ENCODE data around the gene TARM1. TPM values are rescaled to one million over a fixed set of nuclear protein-coding genes. Genes with fewer than 3 reads are reported as not detected.

Gene TARM1
- total and polyA plus RNA-seq, 2 donors (not counting 1 experiment from before 2014, with no cell fraction given), result not detected

DNA sequence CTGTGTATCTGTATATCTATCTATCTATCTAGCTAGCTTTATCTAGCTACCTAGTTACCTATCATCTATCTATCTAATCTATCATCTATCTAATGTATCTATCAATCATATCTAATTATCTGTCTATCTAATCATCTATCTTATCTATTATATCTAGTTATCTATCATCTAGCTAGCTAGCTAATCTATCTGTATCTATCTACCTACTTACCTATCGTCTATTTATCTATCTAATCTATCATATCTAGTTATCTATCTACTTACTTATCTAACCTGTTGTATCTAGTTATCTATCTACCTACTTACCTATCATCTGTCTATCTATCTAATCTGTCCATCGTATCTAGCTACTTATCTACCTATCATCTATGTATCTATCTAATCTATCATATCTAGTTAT is 35.4 kb downstream of the TARM1 start:
- CTCF ChIA-PET, result interaction anchor here (0.6 kb wide), 1 partner anchor 11 kb away, joined by 3 read pairs; no protein-coding TSS in a partner anchor
- Histone ChIP-seq H3K9me3 (ENCODE audit: control extremely low read depth in 1 of 3, control insufficient read depth in 2 of 3, insufficient read depth in 1 of 3, low read length in 2 of 3) (peaks cover 0 to 9% (median 0%) of the 10 kb centered on the region in 3 donors), H2AFZ (ENCODE audit: insufficient read depth, low read depth, low read length, poor library complexity, severe bottlenecking) (no peak overlapping the region), H4K20me1 (ENCODE audit: control insufficient read depth, insufficient read depth, low read length, poor library complexity, severe bottlenecking) (no peaks in the 10 kb centered on the region), H3K4me1 (ENCODE audit: control insufficient read depth in 2 of 2, insufficient read depth in 2 of 2, low read length in 2 of 2) (no peaks in the 10 kb centered on the region), H3K27me3 (replicated peaks in 1 of 4; ENCODE audit: control extremely low read depth in 1 of 4, control insufficient read depth in 3 of 4, insufficient read depth in 4 of 4, low read length in 3 of 4) (peaks cover 0 to 3% (median 0%) of the 10 kb centered on the region in 4 experiments), H3K9ac (ENCODE audit: low read length) (no peak overlapping the region), H3K36me3 (replicated peaks in 1 of 2; ENCODE audit: control extremely low read depth in 1 of 2, control insufficient read depth in 1 of 2, extremely low read depth in 1 of 2, insufficient read depth in 2 of 2, low read length in 1 of 2) (no peaks in the 10 kb centered on the region), H3K79me2 (ENCODE audit: control insufficient read depth, insufficient read depth, low read length) (no peaks in the 10 kb centered on the region), H3K27ac (ENCODE audit: low read length in 2 of 2) (no peak overlapping the region), H3K4me3 (ENCODE audit: control extremely low read depth in 1 of 5, extremely low read depth in 1 of 5, insufficient read depth in 1 of 5, low read depth in 2 of 5, low read length in 4 of 5) (no peak overlapping the region), H3K4me2 (replicated peaks; ENCODE audit: low read depth, low read length, poor library complexity, severe bottlenecking) (no peak overlapping the region)
- TF ChIP-seq EZH2 (IDR thresholded peaks at IDR 0.05; ENCODE audit: borderline replicate concordance, insufficient read depth, low read depth, low read length, poor library complexity, severe bottlenecking), result no peak
- TF ChIP-seq, protein P1, sequence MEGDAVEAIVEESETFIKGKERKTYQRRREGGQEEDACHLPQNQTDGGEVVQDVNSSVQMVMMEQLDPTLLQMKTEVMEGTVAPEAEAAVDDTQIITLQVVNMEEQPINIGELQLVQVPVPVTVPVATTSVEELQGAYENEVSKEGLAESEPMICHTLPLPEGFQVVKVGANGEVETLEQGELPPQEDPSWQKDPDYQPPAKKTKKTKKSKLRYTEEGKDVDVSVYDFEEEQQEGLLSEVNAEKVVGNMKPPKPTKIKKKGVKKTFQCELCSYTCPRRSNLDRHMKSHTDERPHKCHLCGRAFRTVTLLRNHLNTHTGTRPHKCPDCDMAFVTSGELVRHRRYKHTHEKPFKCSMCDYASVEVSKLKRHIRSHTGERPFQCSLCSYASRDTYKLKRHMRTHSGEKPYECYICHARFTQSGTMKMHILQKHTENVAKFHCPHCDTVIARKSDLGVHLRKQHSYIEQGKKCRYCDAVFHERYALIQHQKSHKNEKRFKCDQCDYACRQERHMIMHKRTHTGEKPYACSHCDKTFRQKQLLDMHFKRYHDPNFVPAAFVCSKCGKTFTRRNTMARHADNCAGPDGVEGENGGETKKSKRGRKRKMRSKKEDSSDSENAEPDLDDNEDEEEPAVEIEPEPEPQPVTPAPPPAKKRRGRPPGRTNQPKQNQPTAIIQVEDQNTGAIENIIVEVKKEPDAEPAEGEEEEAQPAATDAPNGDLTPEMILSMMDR (IDR thresholded peaks at IDR 0.05), result no peak
- intact Hi-C loops (cut with micrococcal nuclease), result no loop called here
- Mint-ChIP-seq H3K4me1 (no peaks in the 10 kb centered on the region), H3K4me3 (no peak overlapping the region), H3K27me3 (peaks cover 22% of the 10 kb centered on the region), H3K27ac (no peak overlapping the region), H3K9me3 (ENCODE audit: insufficient read depth) (peaks cover 5% of the 10 kb centered on the region)
- WGBS (ENCODE audit: insufficient coverage), result 100% methylated on average over 1 of the region's 2 CpGs
- no peak for DNase-seq
- POLR2A ChIA-PET, result no interaction called here
- ATAC-seq (ENCODE audit: low read depth), result no peak

DNA sequence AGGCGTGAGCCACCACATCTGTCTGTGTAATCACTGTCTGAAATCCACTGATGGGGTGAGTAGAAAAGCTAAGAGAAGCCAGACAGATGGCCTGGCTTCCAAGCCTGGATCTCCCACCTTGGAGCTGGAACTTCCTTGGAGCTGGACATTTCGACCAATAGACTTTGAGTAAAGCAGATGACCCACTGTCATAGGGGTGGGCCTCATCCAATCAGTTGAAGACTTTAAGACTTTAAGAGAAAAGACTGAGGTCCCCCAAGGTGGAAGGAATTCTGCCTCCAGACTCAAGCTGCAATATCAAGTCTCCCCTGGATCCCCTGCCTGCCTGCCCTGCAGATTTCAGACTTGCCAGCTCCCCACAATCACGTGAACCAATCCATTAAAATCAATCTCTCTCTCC is 38.2 kb downstream of the TARM1 start:
- Histone ChIP-seq H4K20me1 (ENCODE audit: control insufficient read depth, insufficient read depth, low read length, poor library complexity, severe bottlenecking) (no peaks in the 10 kb centered on the region), H3K27ac (ENCODE audit: low read length in 2 of 2) (no peak overlapping the region), H3K4me1 (ENCODE audit: control insufficient read depth in 2 of 2, insufficient read depth in 2 of 2, low read length in 2 of 2) (no peaks in the 10 kb centered on the region), H3K36me3 (replicated peaks in 1 of 2; ENCODE audit: control extremely low read depth in 1 of 2, control insufficient read depth in 1 of 2, extremely low read depth in 1 of 2, insufficient read depth in 2 of 2, low read length in 1 of 2) (no peaks in the 10 kb centered on the region), H3K79me2 (ENCODE audit: control insufficient read depth, insufficient read depth, low read length) (no peaks in the 10 kb centered on the region), H3K9ac (ENCODE audit: low read length) (no peak overlapping the region), H3K27me3 (replicated peaks in 1 of 4; ENCODE audit: control extremely low read depth in 1 of 4, control insufficient read depth in 3 of 4, insufficient read depth in 4 of 4, low read length in 3 of 4) (no peaks in the 10 kb centered on the region), H3K4me2 (replicated peaks; ENCODE audit: low read depth, low read length, poor library complexity, severe bottlenecking) (no peak overlapping the region), H2AFZ (ENCODE audit: insufficient read depth, low read depth, low read length, poor library complexity, severe bottlenecking) (no peak overlapping the region), H3K9me3 (ENCODE audit: control extremely low read depth in 1 of 3, control insufficient read depth in 2 of 3, insufficient read depth in 1 of 3, low read length in 2 of 3) (peaks cover 0 to 16% (median 0%) of the 10 kb centered on the region in 3 donors), H3K4me3 (ENCODE audit: control extremely low read depth in 1 of 5, extremely low read depth in 1 of 5, insufficient read depth in 1 of 5, low read depth in 2 of 5, low read length in 4 of 5) (no peak overlapping the region)
- ChIA-PET CTCF (interaction anchor here (1.4 kb wide), 1 partner anchor 19 kb away, joined by 3 read pairs; no protein-coding TSS in a partner anchor), POLR2A (no interaction called here)
- no peak overlapping the region for H3K4me3 Mint-ChIP-seq
- ATAC-seq (ENCODE audit: low read depth) (no peak), DNase-seq (no peak)
- TF ChIP-seq, protein P1 (IDR thresholded peaks at IDR 0.05), result no peak
- no peak for TF ChIP-seq EZH2 (IDR thresholded peaks at IDR 0.05; ENCODE audit: borderline replicate concordance, insufficient read depth, low read depth, low read length, poor library complexity, severe bottlenecking)
- no peaks in the 10 kb centered on the region for H3K9me3 Mint-ChIP-seq (ENCODE audit: insufficient read depth)
- H3K4me1 Mint-ChIP-seq, result no peaks in the 10 kb centered on the region
- intact Hi-C loops (cut with micrococcal nuclease), result no loop called here
- WGBS (ENCODE audit: insufficient coverage), result 68% methylated on average over 2 of the region's 3 CpGs
- no peak overlapping the region for H3K27ac Mint-ChIP-seq
- peaks cover 21% of the 10 kb centered on the region for H3K27me3 Mint-ChIP-seq
